ENCODE results near the gene TMEM97. TPM values are rescaled to one million over a fixed set of nuclear protein-coding genes. Genes with fewer than 3 reads are reported as not detected.

Gene TMEM97
- total RNA-seq, 1 donor from 2014 or later, result 170 TPM

DNA sequence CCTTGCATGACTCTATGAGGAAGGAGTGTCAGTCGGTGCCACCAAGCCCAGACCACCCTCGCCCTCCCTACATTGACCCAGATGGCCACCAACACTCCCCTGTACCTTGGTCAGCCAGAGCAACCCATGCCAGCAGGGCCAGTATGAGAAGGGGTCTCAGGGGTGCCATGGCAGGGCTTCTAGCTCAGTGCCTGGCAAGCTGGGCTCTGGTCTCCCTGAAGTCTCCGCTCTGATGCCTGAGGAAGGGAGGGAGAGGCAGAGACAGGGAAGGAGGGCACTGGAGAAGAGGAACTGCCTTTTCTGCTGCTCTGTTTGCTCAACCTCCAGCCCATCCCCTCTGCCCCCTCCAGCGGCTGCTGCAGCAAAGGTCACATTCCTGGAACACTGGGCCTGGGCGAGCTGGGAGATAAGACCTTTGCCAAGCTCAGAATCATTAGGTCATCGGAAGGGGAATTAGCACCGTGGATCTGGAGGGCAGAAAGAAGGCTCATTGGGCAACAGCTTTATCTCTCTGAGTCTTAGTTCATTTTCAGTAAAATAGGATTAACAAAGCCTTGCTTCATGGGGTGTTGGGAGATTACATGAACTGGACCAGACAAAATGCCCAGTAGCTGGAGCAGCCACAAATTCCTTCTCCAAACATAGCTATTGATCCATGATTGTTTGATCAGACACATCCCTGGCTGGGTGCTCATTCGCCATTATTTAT is 51.2 kb downstream of the TMEM97 start, which contains the start of gene VTN:
VTN (minus strand) TSS at position 273 of the 709 bp plus-strand sequence; CDS start at position 169, 104 bp downstream.
- H3K9me3 Mint-ChIP-seq (ENCODE audit: unreplicated experiment), result peaks cover 16% of the 10 kb centered on the region
- peaks cover 20% of the 10 kb centered on the region for H3K27me3 Mint-ChIP-seq (ENCODE audit: unreplicated experiment)
- peak within 1 kb of the TSS; percentile 83 for H3K4me3 Mint-ChIP-seq (ENCODE audit: unreplicated experiment)
- peaks cover 4% of the 10 kb centered on the region for H3K36me3 Mint-ChIP-seq (ENCODE audit: unreplicated experiment)
- peak; percentile 33 for DNase-seq
- peaks cover 17% of the 10 kb centered on the region for H3K4me1 Mint-ChIP-seq (ENCODE audit: low read depth, unreplicated experiment)
- H3K27ac Mint-ChIP-seq (ENCODE audit: unreplicated experiment), result peak within 1 kb of the TSS; percentile 81
- TF ChIP-seq, protein P1, sequence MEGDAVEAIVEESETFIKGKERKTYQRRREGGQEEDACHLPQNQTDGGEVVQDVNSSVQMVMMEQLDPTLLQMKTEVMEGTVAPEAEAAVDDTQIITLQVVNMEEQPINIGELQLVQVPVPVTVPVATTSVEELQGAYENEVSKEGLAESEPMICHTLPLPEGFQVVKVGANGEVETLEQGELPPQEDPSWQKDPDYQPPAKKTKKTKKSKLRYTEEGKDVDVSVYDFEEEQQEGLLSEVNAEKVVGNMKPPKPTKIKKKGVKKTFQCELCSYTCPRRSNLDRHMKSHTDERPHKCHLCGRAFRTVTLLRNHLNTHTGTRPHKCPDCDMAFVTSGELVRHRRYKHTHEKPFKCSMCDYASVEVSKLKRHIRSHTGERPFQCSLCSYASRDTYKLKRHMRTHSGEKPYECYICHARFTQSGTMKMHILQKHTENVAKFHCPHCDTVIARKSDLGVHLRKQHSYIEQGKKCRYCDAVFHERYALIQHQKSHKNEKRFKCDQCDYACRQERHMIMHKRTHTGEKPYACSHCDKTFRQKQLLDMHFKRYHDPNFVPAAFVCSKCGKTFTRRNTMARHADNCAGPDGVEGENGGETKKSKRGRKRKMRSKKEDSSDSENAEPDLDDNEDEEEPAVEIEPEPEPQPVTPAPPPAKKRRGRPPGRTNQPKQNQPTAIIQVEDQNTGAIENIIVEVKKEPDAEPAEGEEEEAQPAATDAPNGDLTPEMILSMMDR (IDR thresholded peaks at IDR 0.05; ENCODE audit: partially characterized antibody, unreplicated experiment), result no peak

DNA sequence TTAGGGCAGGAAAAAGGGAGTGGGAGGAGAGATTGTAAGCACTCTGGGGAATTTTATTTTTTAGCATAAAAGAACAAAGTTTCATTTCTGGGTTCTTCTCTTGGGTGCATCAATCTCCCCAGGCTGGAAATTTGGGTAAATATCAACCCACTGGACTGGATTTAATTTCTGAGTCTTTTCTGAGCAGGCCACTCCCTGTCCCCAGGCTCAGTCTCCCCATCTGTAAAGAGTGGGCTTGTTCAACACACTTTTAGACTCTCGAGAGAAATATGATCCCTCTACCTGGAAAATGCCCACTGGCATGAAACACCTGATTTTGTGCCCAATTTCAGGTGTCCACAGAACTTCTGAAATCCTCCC is 51.7 kb downstream of the TMEM97 start:
- peak overlapping the region; percentile 81 for H3K27ac Mint-ChIP-seq (ENCODE audit: unreplicated experiment)
- H3K9me3 Mint-ChIP-seq (ENCODE audit: unreplicated experiment), result peaks cover 16% of the 10 kb centered on the region
- peak overlapping the region; percentile 83 for H3K4me3 Mint-ChIP-seq (ENCODE audit: unreplicated experiment)
- peaks cover 4% of the 10 kb centered on the region for H3K36me3 Mint-ChIP-seq (ENCODE audit: unreplicated experiment)
- H3K27me3 Mint-ChIP-seq (ENCODE audit: unreplicated experiment), result peaks cover 20% of the 10 kb centered on the region
- peaks cover 17% of the 10 kb centered on the region for H3K4me1 Mint-ChIP-seq (ENCODE audit: low read depth, unreplicated experiment)
- no peak for DNase-seq
- TF ChIP-seq, protein P1 (IDR thresholded peaks at IDR 0.05; ENCODE audit: partially characterized antibody, unreplicated experiment), result no peak

DNA sequence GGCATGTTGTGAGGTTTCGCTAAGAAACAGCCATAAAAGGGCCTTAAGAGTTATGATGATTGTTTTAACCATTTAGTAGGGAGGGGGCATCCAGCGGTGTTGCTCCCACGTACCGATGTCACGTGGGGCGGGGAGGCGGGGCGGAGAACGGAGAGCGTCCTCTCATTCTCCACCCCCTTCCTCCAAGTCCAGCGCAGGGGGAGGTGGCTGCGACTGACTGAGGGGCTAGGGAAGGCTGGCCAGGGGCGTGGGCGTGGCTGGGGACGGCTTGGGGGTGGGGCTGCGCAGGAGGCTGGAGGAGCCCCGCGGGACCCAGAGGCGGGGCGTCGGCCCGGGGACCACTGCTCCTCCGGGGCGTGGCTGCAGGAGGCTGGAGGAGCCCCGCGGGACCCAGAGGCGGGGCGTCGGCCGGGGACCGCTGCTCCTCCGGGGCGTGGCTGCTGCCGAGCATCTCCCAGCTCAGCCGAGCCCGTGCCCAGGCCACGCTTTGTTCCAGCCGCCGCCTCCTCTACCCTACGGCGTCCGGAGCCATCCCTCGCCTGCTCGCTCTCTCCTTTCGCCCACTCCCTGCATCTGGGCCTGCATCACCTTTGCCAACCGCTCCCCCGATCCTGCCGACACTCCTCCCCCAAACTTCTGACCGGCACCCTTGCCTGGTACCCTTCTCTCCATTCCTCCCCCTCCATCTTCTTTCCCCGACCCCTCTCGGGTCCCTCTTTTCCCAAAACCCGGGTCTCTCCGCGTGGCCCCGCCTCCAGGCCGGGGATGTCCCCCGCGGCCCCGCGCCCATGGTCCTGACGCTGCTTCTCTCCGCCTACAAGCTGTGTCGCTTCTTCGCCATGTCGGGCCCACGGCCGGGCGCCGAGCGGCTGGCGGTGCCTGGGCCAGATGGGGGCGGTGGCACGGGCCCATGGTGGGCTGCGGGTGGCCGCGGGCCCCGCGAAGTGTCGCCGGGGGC is 52.5 kb downstream of the TMEM97 start, which contains the start of gene SARM1:
SARM1 (plus strand) TSS at position 450 of the 958 bp plus-strand sequence; CDS start at position 789, 339 bp downstream.
- TF ChIP-seq, protein P1 (IDR thresholded peaks at IDR 0.05; ENCODE audit: partially characterized antibody, unreplicated experiment), result no peak
- Mint-ChIP-seq H3K4me1 (ENCODE audit: low read depth, unreplicated experiment) (peaks cover 17% of the 10 kb centered on the region), H3K9me3 (ENCODE audit: unreplicated experiment) (peaks cover 16% of the 10 kb centered on the region), H3K27me3 (ENCODE audit: unreplicated experiment) (peaks cover 18% of the 10 kb centered on the region), H3K27ac (ENCODE audit: unreplicated experiment) (peak within 1 kb of the TSS; percentile 97), H3K36me3 (ENCODE audit: unreplicated experiment) (peaks cover 4% of the 10 kb centered on the region), H3K4me3 (ENCODE audit: unreplicated experiment) (peak within 1 kb of the TSS; percentile 96)
- peak; percentile 99 for DNase-seq

DNA sequence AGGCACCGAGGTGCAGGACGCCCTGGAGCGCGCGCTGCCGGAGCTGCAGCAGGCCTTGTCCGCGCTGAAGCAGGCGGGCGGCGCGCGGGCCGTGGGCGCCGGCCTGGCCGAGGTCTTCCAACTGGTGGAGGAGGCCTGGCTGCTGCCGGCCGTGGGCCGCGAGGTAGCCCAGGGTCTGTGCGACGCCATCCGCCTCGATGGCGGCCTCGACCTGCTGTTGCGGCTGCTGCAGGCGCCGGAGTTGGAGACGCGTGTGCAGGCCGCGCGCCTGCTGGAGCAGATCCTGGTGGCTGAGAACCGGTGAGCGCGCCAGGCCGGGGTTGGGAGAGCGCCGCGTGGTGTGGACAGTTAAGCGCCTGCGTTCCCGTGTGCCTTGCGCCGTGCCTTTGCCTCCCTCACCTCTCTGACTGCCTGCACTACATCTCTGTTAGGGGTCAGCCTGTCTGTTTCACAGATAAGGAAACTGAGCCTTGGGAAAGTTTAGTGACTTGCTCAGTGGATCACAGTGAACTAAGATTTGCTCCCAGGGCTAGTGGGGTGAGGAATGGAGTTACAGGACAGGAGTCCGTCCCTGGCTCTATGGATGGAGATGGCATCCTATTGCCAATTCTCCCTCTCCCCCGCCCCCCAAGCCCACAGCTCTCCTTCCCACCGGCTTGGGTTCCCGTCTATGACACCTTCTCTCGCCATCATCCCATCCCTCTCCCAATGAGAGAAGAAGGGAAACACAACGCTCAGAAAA is 53.4 kb downstream of the TMEM97 start:
- H3K4me1 Mint-ChIP-seq (ENCODE audit: low read depth, unreplicated experiment), result peaks cover 17% of the 10 kb centered on the region

More for the DNA sequence above, 53.4 kb downstream of the TMEM97 start:
- peak; percentile 54 for DNase-seq
- Mint-ChIP-seq H3K4me3 (ENCODE audit: unreplicated experiment) (peak overlapping the region; percentile 96), H3K27ac (ENCODE audit: unreplicated experiment) (peak overlapping the region; percentile 92), H3K9me3 (ENCODE audit: unreplicated experiment) (peaks cover 16% of the 10 kb centered on the region), H3K27me3 (ENCODE audit: unreplicated experiment) (peaks cover 17% of the 10 kb centered on the region), H3K36me3 (ENCODE audit: unreplicated experiment) (peaks cover 4% of the 10 kb centered on the region)
- TF ChIP-seq, protein P1 (IDR thresholded peaks at IDR 0.05; ENCODE audit: partially characterized antibody, unreplicated experiment), result no peak

Measured in glutamatergic neuron (in vitro differentiated cells).